Measurements from ENCODE around the gene BOK.

Gene BOK

DNA sequence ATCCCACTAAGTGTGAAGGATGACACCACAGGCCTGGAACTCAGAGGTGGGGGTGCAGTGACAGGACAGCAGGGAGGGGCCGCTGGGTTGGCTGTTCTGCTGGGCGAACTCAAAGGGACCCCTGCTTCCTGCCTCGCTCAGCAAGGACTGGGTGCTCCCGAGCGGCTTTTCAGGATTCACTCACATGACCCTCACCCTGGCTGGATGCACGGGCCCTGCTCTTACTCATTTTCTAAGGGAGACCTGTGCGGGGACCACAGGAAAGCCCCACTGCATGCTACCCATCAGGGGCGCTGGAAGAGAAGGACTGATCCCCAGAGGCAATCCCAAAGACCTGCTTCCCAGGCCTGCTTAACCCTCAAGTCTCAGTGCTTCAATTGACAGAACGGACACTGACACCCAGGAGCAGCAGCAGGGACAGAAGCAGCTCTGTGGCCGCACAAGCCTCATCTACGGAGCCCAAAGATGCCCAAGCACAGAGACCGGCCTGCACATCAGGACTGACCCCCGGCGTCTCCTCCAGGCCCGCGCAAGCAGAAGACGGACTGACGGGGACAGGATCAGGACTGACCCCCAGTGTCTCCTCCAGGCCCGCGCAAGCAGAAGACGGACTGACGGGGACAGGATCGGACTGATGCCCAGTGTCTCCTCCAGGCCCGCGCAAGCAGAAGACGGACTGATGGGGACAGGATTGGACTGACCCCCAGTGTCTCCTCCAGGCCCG, 48.8 kb downstream of the BOK start:
- DNase-seq, result no peak

DNA sequence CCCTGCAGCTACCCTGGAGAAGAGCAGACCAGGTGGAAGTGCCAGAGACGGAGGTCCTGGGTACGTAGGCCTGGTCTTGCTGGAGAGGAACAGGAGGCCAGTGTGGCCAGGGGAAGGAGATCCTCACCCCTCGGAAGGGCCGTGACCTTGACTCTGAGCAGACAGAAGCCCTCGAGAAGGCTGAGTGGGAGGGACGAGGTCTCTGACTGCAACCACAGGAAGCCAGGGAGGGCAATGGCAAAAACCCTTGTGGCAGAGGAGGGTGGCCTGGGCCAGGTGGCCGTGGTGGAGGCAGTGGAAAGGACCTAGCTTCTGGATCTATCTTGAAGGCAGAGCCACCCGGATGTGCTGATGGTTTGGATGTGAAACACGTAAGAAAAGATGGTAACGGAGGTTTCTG, 50.3 kb downstream of the BOK start:
- no peak for DNase-seq

DNA sequence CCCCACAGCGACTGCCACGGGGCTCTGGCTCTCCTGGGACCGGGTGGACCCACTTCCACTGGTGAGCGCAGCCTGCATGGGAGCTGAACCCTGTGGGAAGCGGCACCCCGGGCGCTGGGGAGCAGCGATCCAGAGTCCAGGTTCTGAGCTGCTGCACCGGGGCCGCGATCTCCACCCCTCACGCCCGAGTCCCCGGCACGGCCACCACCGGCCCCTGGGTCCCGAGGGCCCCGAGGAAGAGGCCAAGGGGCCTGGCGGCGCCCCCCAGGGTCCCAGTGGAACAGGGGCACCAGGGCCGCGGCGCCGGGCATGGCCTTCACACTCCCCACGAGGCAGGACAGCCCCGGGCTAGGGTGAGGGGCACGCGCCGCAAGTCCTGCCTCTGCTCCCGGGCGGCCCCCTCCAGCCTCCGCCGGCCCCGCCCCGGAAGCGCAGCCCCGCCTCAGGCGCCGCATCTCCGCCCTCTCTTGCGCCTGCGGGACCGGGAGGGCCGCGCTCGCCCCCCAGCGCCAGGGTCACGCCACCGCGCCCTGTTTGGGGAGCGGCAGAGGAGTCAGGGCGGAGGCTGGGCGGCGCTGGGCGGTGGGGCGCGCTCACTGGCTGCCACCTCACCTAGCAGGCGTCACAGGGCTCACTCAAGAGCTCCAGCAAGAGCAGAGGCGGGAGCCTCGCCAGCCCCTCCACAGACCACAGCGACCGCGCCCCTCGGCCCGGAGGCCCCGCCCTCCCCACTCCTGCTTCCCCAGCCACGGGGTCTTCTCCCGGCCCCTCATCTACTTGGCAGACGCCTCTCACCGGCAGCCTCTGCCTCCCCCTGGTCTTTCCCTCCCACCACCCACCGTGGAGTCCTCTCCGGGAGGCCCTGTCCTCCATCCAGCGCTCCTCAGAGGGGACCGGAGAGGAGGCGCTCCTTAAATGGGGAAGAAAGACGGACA, 51.6 kb downstream of the BOK start:
- DNase-seq, result peak; percentile 87

DNA sequence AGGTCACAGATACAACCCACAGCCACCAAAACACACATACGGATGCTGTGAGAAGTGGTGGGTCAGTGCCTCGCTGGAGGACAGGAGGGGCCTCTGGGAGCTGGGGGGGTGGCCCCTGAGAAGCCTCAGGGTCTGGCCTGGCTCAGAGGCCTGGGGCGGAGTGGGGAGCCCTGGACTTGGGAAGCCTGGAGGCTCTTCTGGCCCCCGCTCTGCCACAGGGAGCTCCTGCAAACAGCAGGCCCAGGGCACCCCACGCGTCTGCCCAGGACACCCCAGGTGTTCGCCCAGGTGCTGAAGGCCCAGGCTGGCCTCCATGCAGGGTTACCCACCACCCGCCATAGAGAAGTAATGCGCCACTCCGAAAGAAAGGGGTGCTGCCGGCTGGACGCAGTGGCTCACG, 52.5 kb downstream of the BOK start:
- DNase-seq, result no peak

DNA sequence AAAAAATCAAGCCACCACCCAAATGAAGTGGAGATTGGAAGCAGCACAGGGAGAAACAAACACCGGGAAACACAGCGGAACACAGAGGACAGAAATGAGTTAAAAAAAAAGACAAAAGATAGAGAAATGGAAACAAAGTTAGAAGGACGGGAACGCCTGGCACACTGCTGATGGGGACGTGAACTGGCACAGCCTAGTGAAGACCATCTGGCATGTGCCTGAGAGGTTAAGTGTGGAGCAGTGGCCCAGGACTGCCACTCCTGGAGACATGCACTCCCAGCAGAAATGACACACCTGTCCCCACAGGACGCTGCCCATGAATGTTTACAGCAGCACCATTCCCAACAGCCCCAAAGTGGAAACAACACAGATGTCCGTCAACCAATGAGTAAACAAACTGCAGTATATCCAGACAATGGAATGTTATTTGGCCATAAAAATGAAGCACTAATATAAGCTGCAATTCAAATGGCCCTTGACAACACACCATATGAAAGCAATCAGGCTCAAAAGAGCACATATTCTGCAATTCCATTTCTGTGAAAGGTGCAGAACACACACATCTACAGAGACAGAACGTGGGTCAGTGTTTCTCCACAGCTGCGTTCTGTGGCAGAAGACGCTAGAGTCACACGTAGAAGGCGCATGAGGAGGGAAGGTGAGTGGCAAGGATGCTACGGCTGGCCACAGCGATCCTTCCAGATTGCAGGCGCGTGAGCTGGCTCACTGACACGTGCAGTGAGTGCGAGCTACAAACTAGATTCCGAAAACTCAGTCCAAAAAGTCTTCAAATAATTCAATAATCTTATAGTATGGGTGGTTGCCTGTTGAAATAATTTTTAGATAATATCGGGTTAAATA, 53.8 kb downstream of the BOK start:
- DNase-seq, result no peak

DNA sequence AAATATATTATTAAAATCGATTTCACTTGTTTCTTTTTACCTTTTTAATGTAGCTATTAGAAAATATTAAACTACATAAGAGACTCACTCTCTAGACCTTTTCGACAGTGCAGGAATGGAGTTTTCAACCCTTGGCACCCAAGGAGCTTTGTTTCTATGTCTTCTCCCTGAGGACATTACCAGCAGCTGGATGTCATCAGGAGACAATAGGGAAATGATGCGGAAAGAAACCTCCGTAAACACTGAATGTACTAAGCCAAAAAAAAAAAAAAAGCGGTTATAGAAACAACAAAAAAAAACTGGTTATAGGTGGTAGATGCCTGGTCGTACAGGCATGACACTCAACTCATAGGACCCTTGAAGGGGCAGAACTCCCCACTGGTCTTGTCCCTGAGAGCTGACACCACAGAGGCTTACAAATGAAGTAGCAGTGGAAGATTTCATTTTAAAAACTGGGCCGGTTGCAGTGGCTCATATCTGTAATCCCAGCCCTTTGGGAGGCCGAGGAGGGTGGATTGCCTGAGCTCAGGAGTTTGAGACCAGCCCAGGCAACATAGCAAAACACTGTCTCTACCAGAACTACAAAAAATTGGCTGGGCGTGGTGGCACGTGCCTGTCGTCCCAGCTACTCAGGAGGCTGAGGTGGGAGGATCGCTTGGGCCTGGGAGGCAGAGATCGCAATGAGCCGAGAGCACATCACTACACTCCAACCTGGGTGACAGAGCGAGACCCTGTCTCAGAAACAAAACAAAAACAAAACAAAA, 54.7 kb downstream of the BOK start:
- DNase-seq, result no peak

DNA sequence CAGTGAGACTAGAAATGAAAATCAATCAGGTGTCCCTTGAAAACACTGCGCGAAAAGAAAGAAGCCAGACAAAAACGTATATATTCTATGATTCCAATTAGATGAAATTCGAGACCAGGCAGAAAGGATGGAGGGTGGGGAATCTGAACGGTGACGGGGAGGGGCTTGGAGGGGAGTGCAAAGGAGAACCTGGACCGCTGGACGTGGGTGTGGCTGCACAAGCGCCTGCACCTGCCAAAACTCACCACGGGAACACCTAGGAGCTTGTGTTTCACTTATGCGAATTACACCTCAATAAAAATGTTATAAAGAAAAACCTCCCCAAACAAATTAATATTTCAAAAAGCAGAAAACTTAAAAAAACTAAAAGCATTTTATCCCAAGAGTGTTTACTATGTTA, 56.5 kb downstream of the BOK start:
- no peak for DNase-seq

DNA sequence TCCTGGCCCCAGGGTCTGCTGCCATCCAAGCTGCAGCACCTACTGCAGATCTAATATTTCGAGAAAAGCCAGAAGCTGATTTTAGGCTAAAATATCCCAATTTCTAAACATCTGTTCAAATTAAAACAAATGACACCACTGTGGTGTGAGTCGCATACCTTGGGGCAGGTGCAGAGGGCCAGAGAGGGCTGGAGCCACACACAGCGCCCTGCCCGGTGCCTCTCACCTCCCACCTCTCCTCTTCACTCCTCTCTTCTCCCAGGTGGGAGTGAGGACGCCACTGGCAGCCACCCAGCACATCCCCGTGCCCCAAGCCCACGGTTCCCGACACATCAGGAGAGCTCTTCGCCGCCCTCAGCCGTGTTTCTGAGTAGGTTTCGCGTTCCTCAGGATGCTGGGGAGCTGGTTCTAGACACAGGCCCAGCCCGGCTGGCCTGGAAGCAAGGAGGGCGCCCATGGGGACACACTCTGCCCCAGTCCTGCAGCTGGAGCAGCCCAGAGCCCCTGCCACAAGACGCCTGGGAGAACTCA, 57.0 kb downstream of the BOK start:
- no peak for DNase-seq

DNA sequence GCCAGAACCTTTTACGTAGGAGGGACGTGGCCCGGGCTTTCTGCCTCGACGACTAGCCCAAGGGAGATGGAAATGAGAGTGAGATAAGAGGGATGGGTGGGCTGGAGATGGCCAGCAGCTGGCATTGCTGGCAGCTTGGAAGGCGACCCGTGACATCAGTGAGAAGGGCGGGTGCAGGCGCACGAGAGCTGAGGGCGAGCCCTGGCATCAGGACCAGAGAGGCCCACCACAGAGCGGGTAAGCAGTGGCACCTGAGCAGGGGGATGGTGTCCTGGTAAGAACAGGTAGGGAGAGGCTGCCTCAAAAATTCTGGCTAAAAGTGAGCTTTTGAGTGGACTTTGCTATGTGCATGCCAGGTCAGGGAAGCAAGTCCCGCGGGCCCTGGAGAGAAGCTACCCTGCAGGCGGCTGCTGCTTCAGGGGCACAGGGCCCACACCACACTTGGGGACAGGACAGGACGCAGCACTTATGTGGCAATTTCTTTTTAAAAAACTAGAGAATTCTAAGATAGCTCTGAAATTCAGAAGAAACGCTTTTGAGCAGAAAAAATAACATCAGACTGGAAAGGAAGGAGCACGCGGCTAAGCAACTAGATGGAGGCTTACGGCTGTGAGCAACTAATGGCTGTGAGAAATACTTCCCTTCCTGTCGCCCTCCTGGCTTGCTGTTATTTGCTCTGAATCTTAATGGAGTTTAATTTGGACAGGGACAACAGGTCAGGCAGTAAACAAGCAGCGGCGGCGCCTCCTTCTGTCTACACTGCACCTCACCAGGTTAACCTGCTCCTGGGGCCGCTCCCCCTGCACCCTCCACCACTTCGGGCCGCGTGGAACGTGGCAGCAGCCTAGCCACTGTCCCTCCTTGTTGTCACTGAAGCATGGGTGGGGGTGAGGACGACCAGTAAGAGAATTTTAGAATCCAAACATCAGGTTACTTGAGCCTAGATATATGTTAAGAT, 57.9 kb downstream of the BOK start:
- DNase-seq, result no peak

DNA sequence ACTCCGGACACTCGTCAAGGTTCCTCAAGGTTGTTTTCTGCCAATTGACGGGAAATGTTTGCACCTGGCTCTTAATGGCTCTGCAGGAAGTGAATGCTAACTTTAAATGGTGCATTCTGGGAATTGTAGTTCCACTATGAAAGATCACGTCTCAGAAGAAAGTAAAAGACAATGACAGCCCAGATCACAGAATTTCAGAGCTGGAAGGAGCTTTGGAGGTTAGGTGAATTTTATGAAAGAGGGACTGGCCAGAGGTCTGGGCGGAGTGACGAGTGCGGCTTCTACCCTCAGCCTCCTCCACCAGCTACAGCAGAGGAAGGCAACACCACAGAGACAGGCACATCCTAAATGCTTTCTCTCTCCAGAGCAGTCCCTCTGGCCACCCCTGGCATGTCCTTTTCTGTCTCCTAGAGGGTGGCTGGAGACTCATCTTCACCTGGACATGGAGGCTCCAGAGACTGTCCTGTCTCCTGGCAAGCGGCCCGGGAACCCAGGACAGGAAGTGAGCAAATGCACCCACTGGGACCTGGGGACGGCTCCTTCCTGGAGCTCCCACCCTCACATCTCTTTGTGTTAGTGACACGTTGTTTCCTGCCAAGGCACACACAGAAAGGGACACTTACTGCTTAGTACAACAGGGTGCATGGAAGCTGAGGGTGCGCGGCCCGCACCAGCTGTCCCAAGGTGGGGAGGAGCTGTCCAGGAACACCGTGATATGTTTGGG, 59.0 kb downstream of the BOK start:
- DNase-seq, result no peak

DNA sequence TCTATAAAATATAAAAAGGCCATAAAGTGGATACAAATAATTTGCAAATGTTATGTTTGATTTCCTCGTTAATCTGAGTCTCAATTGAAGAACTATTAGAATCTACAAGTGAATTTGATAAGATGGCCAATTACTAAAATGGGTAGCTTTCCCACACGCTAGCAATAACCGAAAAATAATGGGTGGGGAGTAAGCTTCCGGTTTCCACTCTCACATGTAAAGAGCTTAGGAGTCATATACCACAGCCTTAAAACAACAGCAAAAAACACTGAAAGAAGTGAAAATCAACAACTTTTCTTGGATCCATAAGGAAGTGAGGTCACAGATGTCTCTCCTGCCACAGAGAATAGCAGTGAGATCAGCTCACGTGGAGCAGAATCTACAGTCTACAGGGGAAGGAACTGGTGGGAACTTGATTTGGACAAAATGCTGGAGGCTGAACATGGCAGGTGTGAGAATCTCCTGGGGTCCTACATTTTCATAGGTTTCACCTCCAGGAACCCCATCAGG, 59.8 kb downstream of the BOK start:
- no peak for DNase-seq

DNA sequence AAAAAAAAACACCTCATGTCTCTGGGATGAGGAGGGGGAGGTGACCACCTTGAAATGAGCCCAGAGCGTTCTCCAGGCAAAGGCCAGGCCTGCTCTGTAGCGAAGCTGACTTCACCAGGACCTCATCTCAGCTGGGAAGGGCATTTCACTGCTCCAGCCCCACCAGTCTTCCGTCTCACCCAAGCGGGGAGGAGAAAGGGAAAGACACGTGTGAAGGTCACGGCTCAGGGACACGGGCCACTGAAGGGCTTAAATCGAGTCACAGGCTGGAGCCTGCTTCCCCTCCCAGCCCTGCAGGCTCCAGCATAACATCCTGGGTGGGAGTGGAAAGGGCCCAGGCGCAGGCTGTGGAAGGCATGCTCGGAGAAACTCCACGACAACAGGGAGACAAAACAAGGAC, 60.3 kb downstream of the BOK start:
- DNase-seq, result no peak

DNA sequence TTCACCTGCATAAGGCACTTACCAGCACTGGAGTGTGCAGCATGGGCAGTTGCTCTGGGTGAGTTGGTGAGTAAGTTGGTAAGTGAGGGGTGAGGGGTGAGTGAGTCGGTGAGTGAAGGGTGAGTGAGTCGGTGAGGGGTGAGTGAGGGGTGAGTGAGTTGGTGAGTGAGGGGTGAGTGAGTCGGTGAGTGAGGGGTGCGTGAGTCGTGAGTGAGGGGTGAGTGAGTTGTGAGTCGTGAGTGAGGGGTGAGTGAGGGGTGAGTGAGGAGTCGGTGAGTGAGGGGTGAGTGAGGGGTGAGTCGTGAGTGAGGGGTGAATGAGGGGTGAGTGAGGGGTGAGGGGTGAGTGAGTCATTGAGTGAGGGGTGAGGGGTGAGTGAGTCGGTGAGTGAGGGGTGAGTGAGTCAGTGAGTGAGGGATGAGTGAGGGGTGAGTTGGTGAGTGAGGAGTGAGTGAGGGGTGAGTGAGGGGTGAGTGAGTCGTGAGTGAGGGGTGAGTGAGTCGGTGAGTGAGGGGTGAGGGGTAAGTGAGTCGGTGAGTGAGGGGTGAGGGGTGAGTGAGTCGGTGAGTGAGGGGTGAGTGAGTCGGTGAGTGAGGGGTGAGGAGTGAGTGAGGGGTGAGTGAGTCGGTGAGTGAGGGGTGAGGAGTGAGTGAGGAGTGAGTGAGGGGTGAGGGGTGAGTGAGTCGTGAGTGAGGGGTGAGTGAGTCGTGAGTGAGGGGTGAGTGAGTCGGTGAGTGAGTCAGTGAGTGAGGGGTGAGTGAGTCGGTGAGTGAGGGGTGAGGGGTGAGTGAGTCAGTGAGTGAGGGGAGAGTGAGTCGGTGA, 61.3 kb downstream of the BOK start:
- DNase-seq, result no peak

DNA sequence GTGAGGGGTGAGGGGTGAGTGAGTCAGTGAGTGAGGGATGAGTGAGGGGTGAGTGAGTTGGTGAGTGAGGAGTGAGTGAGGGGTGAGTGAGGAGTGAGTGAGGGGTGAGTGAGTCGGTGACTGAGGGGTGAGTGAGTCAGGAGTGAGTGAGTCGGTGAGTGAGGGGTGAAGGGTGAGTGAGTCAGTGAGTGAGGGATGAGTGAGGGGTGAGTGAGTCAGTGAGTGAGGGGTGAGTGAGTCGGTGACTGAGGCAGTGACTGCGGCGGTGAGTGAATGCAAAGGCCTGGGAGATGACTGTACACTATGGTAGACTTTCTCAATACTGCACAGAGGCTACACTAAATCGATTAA, 61.8 kb downstream of the BOK start:
- DNase-seq, result no peak

All from right hindlimb (tissue), 1 donor.